Measurements from ENCODE around the gene CYTIP.

CYTIP gene

DNA sequence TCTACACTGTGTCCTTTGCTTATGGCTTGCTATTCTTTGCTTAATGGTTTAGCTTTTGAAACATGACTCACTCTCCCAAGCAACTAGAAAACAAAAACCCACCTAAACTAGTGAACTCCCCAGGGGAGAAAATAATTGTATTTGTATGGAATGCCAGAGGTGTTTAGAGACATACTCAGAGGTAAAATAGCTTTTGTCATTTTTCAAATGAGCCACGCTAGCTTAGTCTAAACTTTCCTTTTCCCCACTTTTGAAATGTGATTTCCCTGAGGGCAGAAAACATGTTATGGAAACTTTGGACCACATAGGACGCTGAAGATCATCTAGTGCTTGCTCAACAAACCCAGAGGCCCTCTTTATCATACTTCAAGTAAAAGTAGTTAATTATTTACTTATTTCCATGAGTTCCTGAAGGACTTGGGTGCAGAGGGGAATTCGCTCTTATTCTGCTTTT, 16.5 kb upstream of the CYTIP start:
- FAIRE-seq = no peak
- TF ChIP-seq POLR2A (IDR thresholded peaks at IDR 0.05; ENCODE audit: low read depth, low read length) (no peak), POLR2AphosphoS5 (IDR thresholded peaks at IDR 0.05; ENCODE audit: low read depth, low read length) (no peak), TAF1 (IDR thresholded peaks at IDR 0.05; ENCODE audit: borderline replicate concordance, low read depth, low read length) (no peak)
- DNase-seq (ENCODE audit: insufficient read length) = no peak

GRCh38 chr2:157459486-157459885, 15.6 kb upstream of the CYTIP start:
- FAIRE-seq = peak; percentile 14
- DNase-seq (ENCODE audit: insufficient read length) = no peak
- TF ChIP-seq POLR2A (IDR thresholded peaks at IDR 0.05; ENCODE audit: low read depth, low read length) (no peak), POLR2AphosphoS5 (IDR thresholded peaks at IDR 0.05; ENCODE audit: low read depth, low read length) (no peak), TAF1 (IDR thresholded peaks at IDR 0.05; ENCODE audit: borderline replicate concordance, low read depth, low read length) (no peak)

GRCh38 chr2:157447741-157448140, 3.9 kb upstream of the CYTIP start:
- TF ChIP-seq TAF1 (IDR thresholded peaks at IDR 0.05; ENCODE audit: borderline replicate concordance, low read depth, low read length) = no peak
- DNase-seq (ENCODE audit: insufficient read length) = no peak
- no peak for FAIRE-seq

DNA sequence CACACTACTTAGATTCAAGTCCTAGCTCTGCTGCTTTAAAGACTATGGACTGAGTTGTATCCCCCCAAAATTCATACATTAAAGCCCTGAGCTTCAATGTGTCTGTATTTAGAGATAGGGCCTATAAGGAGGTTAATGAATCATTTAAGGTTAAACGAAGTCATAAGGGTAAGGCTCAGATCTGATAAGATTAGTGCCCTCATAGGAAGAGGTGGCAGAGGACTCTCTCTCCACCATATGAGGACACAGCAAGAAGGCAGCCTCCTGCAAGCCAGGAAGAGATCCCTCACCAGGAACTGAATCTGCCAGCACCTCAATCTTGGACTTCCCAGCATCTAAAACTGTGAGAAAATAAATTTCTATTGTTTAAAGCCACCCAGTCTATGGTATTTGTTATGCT, 3.1 kb upstream of the CYTIP start:
- no peak for FAIRE-seq

DNA sequence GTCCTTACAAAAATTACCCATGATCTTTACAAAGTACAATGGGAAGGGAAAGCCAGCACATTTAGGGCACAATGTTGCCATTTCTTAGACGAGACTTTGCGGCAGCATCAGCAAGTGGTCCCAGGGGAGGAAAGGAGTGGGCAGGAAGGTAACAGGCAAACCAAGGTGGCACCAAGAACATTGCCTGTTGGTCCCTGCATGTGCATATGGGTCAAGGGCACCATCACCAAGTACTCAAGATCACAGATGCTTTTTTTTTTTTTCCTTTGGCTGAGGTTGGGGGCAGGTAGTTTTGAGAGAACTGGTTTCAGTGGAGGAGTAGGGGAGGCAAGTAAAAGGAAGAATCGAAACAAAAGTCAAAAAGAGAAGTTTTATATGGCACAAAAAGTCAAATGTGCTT, 752 bp upstream of the CYTIP start:
- TF ChIP-seq POLR2AphosphoS5 (IDR thresholded peaks at IDR 0.05; ENCODE audit: low read depth, low read length) (peak; percentile 64), TAF1 (IDR thresholded peaks at IDR 0.05; ENCODE audit: borderline replicate concordance, low read depth, low read length) (0 out of 2 replicates have a peak, but pooled peaks have one; percentile 45), POLR2A (IDR thresholded peaks at IDR 0.05; ENCODE audit: low read depth, low read length) (peak; percentile 50)
- DNase-seq (ENCODE audit: insufficient read length) (no peak), FAIRE-seq (peak; percentile 95)

More for the DNA sequence above, 3.1 kb upstream of the CYTIP start:
- no peak for DNase-seq (ENCODE audit: insufficient read length)
- TF ChIP-seq POLR2AphosphoS5 (IDR thresholded peaks at IDR 0.05; ENCODE audit: low read depth, low read length) (no peak), TAF1 (IDR thresholded peaks at IDR 0.05; ENCODE audit: borderline replicate concordance, low read depth, low read length) (no peak), POLR2A (IDR thresholded peaks at IDR 0.05; ENCODE audit: low read depth, low read length) (no peak)

DNA sequence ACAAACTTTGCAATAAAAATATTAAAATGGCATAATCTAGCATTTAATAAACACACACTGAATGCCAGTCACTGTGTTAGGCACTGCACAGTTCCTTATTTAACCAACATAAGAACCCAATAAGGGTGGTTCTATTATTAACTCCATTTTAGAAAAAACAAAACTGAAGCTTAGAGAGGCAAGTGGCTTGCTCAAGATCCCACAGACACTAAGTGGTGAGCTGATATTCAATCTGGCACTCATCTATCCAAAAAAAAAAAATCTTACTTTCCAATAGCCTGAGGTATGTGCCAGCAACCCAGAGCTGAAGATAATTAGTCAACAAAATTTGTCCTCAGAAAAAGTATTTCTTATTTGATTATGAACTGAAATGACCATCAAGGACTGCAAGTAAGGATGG, 799 bp downstream of the CYTIP start:
- peak; percentile 82 for FAIRE-seq
- no peak for TF ChIP-seq POLR2AphosphoS5 (IDR thresholded peaks at IDR 0.05; ENCODE audit: low read depth, low read length)
- TF ChIP-seq TAF1 (IDR thresholded peaks at IDR 0.05; ENCODE audit: borderline replicate concordance, low read depth, low read length) = no peak
- no peak for TF ChIP-seq POLR2A (IDR thresholded peaks at IDR 0.05; ENCODE audit: low read depth, low read length)
- DNase-seq (ENCODE audit: insufficient read length) = no peak

- FAIRE-seq = no peak
- no peak for DNase-seq (ENCODE audit: insufficient read length)
- no peak for TF ChIP-seq POLR2AphosphoS5 (IDR thresholded peaks at IDR 0.05; ENCODE audit: low read depth, low read length)
- TF ChIP-seq TAF1 (IDR thresholded peaks at IDR 0.05; ENCODE audit: borderline replicate concordance, low read depth, low read length) = no peak
- no peak for TF ChIP-seq POLR2A (IDR thresholded peaks at IDR 0.05; ENCODE audit: low read depth, low read length)
These were observed 1.3 kb downstream of the CYTIP start for GRCh38 chr2:157442636-157443035.

DNA sequence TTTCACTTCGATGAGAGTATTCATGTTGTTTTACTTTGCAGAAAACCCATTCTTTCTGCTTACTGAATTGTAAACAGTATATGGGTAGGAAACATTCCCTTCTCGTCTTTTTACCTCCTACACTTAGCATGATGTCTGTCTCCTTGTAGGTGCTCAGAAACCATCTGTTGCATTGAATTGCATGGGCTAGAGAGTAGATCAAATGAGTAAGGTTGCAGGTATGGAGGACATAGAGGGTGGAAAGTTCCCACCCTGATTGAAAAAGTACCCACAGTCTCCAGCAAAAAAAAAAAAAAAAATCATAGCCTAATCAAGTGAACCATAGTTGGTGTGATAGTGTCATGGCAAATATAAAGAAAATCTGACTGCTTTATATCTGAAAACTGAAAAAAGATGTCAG, 1.7 kb downstream of the CYTIP start:
- TF ChIP-seq TAF1 (IDR thresholded peaks at IDR 0.05; ENCODE audit: borderline replicate concordance, low read depth, low read length) (no peak), POLR2A (IDR thresholded peaks at IDR 0.05; ENCODE audit: low read depth, low read length) (no peak), POLR2AphosphoS5 (IDR thresholded peaks at IDR 0.05; ENCODE audit: low read depth, low read length) (no peak)
- no peak for FAIRE-seq
- DNase-seq (ENCODE audit: insufficient read length) = no peak

DNA sequence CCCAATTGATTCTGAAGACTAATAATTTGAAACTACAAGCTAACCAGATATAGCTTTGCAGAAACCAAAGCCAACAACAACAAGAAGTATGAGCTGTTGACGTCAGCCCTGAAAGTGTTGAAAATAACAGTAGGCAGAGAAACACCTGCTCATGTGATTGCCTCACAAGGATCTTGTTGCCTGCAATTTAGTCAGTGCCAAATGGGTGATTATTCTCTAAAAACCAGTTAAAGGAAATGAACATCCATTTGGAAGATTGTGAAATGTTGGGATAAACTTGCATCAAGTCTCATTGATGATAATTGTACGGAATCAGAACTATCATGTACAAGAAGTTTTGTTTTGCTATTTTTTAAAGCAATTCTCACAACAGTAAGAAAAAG, 2.8 kb downstream of the CYTIP start:
- DNase-seq (ENCODE audit: insufficient read length) (no peak), FAIRE-seq (peak; percentile 96)
- TF ChIP-seq POLR2AphosphoS5 (IDR thresholded peaks at IDR 0.05; ENCODE audit: low read depth, low read length) (no peak; the same call in 1 of the 2 replicates), POLR2A (IDR thresholded peaks at IDR 0.05; ENCODE audit: low read depth, low read length) (no peak), TAF1 (IDR thresholded peaks at IDR 0.05; ENCODE audit: borderline replicate concordance, low read depth, low read length) (no peak)

GRCh38 chr2:157440404-157441071, 3.4 kb downstream of the CYTIP start:
- DNase-seq (ENCODE audit: insufficient read length) = no peak

DNA sequence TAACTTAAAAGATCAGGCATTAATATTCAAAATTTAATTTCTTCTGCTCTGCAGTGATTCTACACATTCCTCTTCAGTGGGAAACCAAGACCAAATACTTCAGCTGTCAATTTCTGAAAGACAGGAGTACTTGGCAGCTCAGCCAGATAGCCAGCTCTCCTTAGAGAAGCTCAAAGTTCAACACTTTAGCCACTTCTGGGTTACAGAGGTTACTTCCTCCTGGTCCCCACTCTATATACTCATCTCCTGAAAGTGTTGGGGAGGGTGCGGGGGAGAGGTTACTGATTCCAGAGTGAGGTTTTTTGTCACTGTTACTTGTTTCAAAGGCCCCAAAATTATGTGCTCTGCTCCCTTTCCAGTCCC, 4.1 kb downstream of the CYTIP start:
- peak; percentile 45; the same call in 1 of the 2 replicates for TF ChIP-seq POLR2A (IDR thresholded peaks at IDR 0.05; ENCODE audit: low read depth, low read length)
- TF ChIP-seq POLR2AphosphoS5 (IDR thresholded peaks at IDR 0.05; ENCODE audit: low read depth, low read length) = no peak
- FAIRE-seq = peak; percentile 90
- DNase-seq (ENCODE audit: insufficient read length) = no peak

More at GRCh38 chr2:157440404-157441071, 3.4 kb downstream of the CYTIP start:
- FAIRE-seq = peak; percentile 67
- no peak; the same call in 1 of the 2 replicates for TF ChIP-seq POLR2AphosphoS5 (IDR thresholded peaks at IDR 0.05; ENCODE audit: low read depth, low read length)
- TF ChIP-seq TAF1 (IDR thresholded peaks at IDR 0.05; ENCODE audit: borderline replicate concordance, low read depth, low read length) = no peak
- no peak; the same call in 1 of the 2 replicates for TF ChIP-seq POLR2A (IDR thresholded peaks at IDR 0.05; ENCODE audit: low read depth, low read length)
